ENCODE data around the gene FUBP3. TPM values are rescaled to one million over a fixed set of nuclear protein-coding genes. Genes with fewer than 3 reads are reported as not detected.

The FUBP3 gene
- total and polyA plus RNA-seq, 8 donors, result 17.0 to 27.8 (median 23.6) TPM

DNA sequence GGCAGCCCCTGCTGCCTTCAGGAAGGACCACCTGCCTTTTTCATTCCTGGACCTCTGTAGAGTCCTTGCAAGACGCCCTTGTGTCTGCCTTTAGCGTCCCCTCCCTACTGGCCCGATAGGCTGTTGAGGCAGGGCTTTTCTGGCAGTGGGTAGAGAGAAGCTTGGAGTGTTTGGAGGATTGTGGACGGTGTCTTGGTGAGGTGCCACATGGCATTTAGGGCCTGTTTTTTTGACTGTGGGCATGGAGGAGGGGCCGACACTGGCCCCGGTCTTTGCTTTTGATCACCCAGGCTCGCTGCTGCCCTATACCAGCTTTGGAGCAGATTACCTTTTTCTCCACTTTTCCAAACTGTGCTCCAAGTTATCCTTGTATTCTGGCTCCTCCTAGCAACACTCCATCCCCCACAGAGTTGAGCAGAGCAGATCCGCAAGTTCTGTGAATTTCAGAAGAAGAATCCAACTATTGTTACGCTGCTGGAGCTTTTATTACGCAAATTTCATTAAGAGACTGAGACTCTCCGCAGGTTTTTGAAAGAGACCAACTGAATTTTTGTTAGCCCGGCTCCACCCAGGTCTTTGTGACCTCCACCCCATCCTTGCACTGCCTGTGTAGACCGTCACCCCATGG lies 50.2 kb downstream of the FUBP3 start:
- intact Hi-C loops (cut with DNase I), result no loop called here
- Histone ChIP-seq H3K4me1 (no peaks in the 10 kb centered on the region), H3K27ac (no peak overlapping the region), H3K9me3 (no peaks in the 10 kb centered on the region), H3K36me3 (peaks cover 0 to 62% (median 45%) of the 10 kb centered on the region in 3 donors), H3K27me3 (no peaks in the 10 kb centered on the region), H3K4me3 (no peak overlapping the region)
- FAIRE-seq (no peak), ATAC-seq (no peak), DNase-seq (no peak)
- TF ChIP-seq, protein P1, sequence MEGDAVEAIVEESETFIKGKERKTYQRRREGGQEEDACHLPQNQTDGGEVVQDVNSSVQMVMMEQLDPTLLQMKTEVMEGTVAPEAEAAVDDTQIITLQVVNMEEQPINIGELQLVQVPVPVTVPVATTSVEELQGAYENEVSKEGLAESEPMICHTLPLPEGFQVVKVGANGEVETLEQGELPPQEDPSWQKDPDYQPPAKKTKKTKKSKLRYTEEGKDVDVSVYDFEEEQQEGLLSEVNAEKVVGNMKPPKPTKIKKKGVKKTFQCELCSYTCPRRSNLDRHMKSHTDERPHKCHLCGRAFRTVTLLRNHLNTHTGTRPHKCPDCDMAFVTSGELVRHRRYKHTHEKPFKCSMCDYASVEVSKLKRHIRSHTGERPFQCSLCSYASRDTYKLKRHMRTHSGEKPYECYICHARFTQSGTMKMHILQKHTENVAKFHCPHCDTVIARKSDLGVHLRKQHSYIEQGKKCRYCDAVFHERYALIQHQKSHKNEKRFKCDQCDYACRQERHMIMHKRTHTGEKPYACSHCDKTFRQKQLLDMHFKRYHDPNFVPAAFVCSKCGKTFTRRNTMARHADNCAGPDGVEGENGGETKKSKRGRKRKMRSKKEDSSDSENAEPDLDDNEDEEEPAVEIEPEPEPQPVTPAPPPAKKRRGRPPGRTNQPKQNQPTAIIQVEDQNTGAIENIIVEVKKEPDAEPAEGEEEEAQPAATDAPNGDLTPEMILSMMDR (IDR thresholded peaks at IDR 0.05), result no peak
- WGBS, 2 donors, result 91 to 93% methylated on average over 13 of the region's 13 CpGs

GRCh38 chr9:130630071-130630450 lies 50.7 kb downstream of the FUBP3 start:
- H3K4me3 ChIP-seq, result no peak overlapping the region
- no peak for FAIRE-seq
- 91 to 96% methylated on average over 4 of the region's 4 CpGs for WGBS, 2 donors
- no peak for DNase-seq
- H3K4me1 ChIP-seq, result no peaks in the 10 kb centered on the region
- ATAC-seq, result no peak
- peaks cover 0 to 61% (median 42%) of the 10 kb centered on the region in 3 donors for H3K36me3 ChIP-seq
- H3K9me3 ChIP-seq, result no peaks in the 10 kb centered on the region
- intact Hi-C loops (cut with DNase I), result no loop called here
- TF ChIP-seq, protein P1 (IDR thresholded peaks at IDR 0.05), result no peak
- no peaks in the 10 kb centered on the region for H3K27me3 ChIP-seq
- H3K27ac ChIP-seq, result no peak overlapping the region

- intact Hi-C loops (cut with DNase I), result no loop called here
- Histone ChIP-seq H3K9me3 (no peaks in the 10 kb centered on the region), H3K4me1 (no peaks in the 10 kb centered on the region), H3K27me3 (no peaks in the 10 kb centered on the region), H3K4me3 (no peak overlapping the region), H3K27ac (no peak overlapping the region), H3K36me3 (peaks cover 0 to 61% (median 41%) of the 10 kb centered on the region in 3 donors)
- DNase-seq (peak in 1 of 6 donors; percentile 54), FAIRE-seq (no peak), ATAC-seq (no peak)
- 91 to 93% methylated on average over 27 of the region's 27 CpGs for WGBS, 2 donors
- TF ChIP-seq, protein P1 (IDR thresholded peaks at IDR 0.05), result no peak
Measured at GRCh38 chr9:130630506-130631330, 51.3 kb downstream of the FUBP3 start.

DNA sequence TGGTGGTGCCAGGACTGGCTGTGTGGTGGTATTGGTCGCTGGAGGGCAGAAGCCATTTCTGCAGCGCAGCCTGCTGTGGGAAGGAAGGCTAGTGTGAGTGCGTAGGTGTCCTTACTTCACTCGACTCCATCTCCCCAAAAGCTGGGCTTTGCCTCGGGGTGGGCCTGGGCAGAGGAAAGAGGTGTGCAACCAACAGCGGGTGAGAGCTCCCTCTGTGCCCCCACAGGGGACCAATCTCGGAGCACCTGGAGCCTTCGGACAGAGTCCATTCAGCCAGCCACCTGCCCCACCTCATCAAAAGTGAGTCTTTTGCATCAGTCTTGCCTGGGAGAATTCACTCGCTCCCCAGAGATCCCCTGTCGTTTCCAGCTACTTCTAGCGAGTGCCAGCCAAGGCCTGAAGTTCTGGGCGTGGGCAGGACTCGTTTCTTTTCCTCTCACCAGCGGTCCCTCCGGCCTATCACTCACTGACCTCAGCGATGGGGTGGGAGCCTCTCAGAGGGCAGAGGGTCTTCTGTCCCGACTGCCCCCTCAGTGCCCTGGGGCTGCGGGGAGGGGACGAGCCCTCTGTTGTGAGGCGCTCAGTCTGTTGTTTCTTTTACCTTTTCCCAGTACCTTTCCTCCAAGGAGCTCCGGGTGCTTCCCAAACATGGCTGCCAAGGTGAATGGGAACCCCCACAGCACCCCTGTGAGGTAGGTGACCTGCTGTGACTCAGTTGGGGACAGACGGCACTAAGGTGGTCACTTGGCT lies 52.1 kb downstream of the FUBP3 start:
- ATAC-seq (no peak), FAIRE-seq (no peak), DNase-seq (no peak)
- no peak overlapping the region for H3K4me3 ChIP-seq
- no peak overlapping the region for H3K27ac ChIP-seq
- peaks cover 0 to 61% (median 38%) of the 10 kb centered on the region in 3 donors for H3K36me3 ChIP-seq
- TF ChIP-seq, protein P1 (IDR thresholded peaks at IDR 0.05), result no peak
- WGBS, 2 donors, result 91 to 94% methylated on average over 22 of the region's 22 CpGs
- H3K9me3 ChIP-seq, result no peaks in the 10 kb centered on the region
- no peaks in the 10 kb centered on the region for H3K4me1 ChIP-seq
- no peaks in the 10 kb centered on the region for H3K27me3 ChIP-seq
- intact Hi-C loops (cut with DNase I), result no loop called here

Data from pancreas (tissue), 10 donors.